Left hindlimb (tissue), 1 donor: Measurements from ENCODE around the gene KLHDC7B.

ENCODE experiments used
- DNase-seq: peaks from one replicate; pipeline ENCODE4 v3.0.0-alpha.2; 2018

KLHDC7B gene

GRCh38 chr22:50548921-50549790 is 3.5 kb downstream of the KLHDC7B start:
- peak; percentile 21 for DNase-seq

- no peak for DNase-seq
Measured at GRCh38 chr22:50550395-50550794, 4.7 kb downstream of the KLHDC7B start.

GRCh38 chr22:50551160-50551752 is 5.6 kb downstream of the KLHDC7B start:
- peak; percentile 4 for DNase-seq

GRCh38 chr22:50553310-50553709 is 7.6 kb downstream of the KLHDC7B start:
- DNase-seq: peak; percentile 6

- DNase-seq: no peak
Measured at GRCh38 chr22:50556703-50557102, 11.0 kb downstream of the KLHDC7B start.

- DNase-seq: peak; percentile 6
Measured at GRCh38 chr22:50560034-50560433, 14.3 kb downstream of the KLHDC7B start.

- peak; percentile 26 for DNase-seq
Measured at GRCh38 chr22:50561401-50562358, 16.0 kb downstream of the KLHDC7B start.

- peak; percentile 93 for DNase-seq
Measured at GRCh38 chr22:50562523-50563412, 17.1 kb downstream of the KLHDC7B start, which contains the start of gene SYCE3. Gene SYCE3 (minus strand): TSS chr22:50562919. CDS start chr22:50556405, 6,514 bp downstream.

- DNase-seq: no peak
Measured at GRCh38 chr22:50563413-50564160, 17.9 kb downstream of the KLHDC7B start.

- DNase-seq: no peak
Measured at GRCh38 chr22:50564289-50564688, 18.6 kb downstream of the KLHDC7B start.

GRCh38 chr22:50567721-50568252 is 22.1 kb downstream of the KLHDC7B start:
- DNase-seq: no peak

GRCh38 chr22:50568626-50569025 is 22.9 kb downstream of the KLHDC7B start:
- no peak for DNase-seq

GRCh38 chr22:50569041-50569459 is 23.4 kb downstream of the KLHDC7B start:
- no peak for DNase-seq

GRCh38 chr22:50569896-50570535 is 24.3 kb downstream of the KLHDC7B start:
- no peak for DNase-seq

- DNase-seq: no peak
Measured at GRCh38 chr22:50570861-50571260, 25.2 kb downstream of the KLHDC7B start.

- DNase-seq: no peak
Measured at GRCh38 chr22:50571264-50572175, 25.8 kb downstream of the KLHDC7B start.

- DNase-seq: no peak
Measured at GRCh38 chr22:50572965-50573364, 27.3 kb downstream of the KLHDC7B start.

- no peak for DNase-seq
Measured at GRCh38 chr22:50573491-50574382, 28.0 kb downstream of the KLHDC7B start.
